ENCODE results near the gene NECAB3.
"Not testable (repeated sequence)": the region's sequence is repeated elsewhere in the genome, so short reads cannot be mapped to it uniquely, and the experiment has no call there.

The NECAB3 gene

DNA sequence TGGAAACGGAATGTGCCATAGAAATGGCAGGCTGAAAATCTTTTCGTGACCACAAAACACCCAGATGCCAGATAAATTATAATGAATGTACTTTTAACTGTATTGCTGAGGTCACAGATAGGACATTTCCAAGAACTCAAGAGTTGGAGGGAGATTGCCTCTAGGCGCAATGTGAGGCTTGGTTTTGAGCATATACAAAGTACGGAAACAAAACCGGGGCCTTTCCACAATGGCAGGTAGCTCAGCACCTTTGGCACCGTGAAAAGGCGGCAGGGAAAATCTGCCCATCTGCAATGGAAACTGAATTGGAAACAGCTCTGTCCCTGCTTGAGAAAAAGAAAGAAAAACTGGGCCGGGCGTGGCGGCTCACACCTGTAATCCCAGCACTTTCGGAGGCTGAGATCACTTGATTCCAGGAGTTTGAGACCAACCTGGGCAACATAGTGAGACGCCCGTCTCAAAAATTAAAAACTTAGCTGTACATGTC lies 22.6 kb downstream of the NECAB3 start:
- no peak for DNase-seq (ENCODE audit: low read depth in 4 of 4, low spot score in 1 of 4)

GRCh38 chr20:33650753-33651561 lies 23.3 kb downstream of the NECAB3 start:
- no peak for DNase-seq (ENCODE audit: low read depth in 4 of 4, low spot score in 1 of 4)

- DNase-seq (ENCODE audit: low read depth in 4 of 4, low spot score in 1 of 4) = no peak
Observed at GRCh38 chr20:33650111-33650752, 24.0 kb downstream of the NECAB3 start.

- no peak for DNase-seq (ENCODE audit: low read depth in 4 of 4, low spot score in 1 of 4)
Observed at GRCh38 chr20:33649201-33649681, 25.0 kb downstream of the NECAB3 start.

GRCh38 chr20:33648396-33649004 lies 25.7 kb downstream of the NECAB3 start:
- no peak for DNase-seq (ENCODE audit: low read depth in 4 of 4, low spot score in 1 of 4)

- DNase-seq (ENCODE audit: low read depth in 4 of 4, low spot score in 1 of 4) = no peak
Observed at GRCh38 chr20:33647603-33648395, 26.4 kb downstream of the NECAB3 start.

- DNase-seq (ENCODE audit: low read depth in 4 of 4, low spot score in 1 of 4) = not testable (repeated sequence)
Observed at GRCh38 chr20:33646959-33647602, 27.1 kb downstream of the NECAB3 start.

GRCh38 chr20:33646191-33646590 lies 28.0 kb downstream of the NECAB3 start:
- DNase-seq (ENCODE audit: low read depth in 4 of 4, low spot score in 1 of 4) = no peak

DNA sequence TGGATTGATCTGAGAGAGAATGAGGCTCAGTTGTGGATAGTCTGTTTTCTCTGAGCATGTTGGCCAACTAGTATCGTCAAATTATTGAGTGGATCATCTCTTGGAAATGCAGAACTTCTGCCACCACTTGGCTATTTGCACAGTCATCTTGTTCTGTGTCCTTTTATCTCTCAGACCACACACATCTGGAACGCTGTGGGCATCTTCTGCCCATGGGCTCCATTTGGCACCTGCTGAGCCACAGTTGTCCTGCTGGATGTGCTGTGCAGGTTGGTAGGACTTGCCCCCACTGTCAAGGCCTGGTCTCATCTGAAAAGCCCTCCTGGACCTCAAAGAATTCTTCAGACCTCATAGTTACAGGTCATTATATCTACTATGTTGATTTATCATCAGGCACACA lies 28.8 kb downstream of the NECAB3 start:
- DNase-seq (ENCODE audit: low read depth in 4 of 4, low spot score in 1 of 4) = no peak

DNA sequence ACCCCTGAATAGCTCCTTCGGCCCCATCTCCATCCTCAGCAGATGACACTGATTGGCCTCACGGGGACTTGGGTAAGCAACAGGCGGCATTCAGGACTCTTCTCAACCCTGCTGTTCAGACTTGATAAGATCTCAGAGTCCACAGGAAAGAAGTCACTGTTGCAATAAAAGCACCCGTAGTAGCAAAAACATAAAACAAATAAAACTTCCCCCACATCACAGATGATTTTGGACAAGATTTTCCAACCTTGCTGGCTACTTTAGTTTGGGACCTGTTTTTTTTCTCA lies 29.2 kb downstream of the NECAB3 start:
- DNase-seq (ENCODE audit: low read depth in 4 of 4, low spot score in 1 of 4) = no peak

DNA sequence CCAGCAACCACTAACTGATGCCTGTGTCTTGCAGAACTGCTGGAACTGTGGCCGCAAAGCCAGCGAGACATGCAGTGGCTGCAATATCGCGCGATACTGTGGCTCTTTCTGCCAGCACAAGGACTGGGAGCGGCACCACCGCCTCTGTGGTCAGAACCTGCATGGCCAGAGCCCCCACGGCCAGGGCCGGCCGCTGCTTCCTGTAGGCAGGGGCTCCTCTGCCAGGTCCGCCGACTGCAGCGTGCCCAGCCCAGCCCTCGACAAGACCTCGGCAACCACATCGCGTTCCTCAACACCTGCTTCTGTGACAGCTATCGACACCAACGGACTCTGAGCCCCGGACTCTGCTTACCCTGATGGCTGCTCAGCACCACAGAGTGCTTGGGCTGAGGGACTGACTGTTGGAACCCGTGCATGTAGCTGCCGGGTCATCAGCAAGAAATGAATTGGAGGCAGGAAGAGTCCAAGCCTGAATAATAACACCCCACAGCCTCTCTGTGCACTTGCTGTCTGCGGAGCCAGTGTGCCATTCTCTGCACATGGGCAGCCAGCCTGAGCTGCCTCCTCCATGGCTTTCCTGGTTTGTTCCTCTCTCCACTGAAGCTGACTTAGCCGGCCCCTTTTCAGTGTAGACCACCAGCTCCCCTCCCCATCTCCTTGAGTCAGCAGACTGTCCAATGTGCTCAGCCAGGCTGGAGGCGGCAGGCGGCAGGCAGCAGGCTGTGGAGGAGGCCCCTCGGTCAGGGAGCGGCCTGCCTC lies 29.7 kb downstream of the NECAB3 start:
- no peak for DNase-seq (ENCODE audit: low read depth in 4 of 4, low spot score in 1 of 4)

- DNase-seq (ENCODE audit: low read depth in 4 of 4, low spot score in 1 of 4) = no peak
Observed at GRCh38 chr20:33640287-33640686, 33.9 kb downstream of the NECAB3 start.

DNA sequence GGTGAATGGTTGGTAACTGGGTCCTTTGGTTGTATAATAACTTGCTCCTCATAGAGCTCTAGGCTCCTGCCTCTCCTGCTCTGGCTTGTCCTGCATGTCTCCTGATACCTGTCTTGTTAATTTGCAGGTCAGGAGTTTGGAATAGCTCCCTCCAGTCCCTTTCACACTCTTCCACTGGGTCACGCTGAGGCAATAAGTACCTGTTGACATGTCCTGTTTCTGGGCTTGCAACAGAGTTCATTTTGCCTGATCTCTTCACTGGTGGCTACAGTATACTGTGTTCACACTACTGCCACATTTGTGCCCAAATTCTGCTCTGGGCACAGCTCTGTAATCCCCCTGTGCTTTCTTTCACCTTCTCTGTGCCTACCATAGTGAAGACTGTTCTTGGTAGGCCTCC lies 37.5 kb downstream of the NECAB3 start:
- DNase-seq (ENCODE audit: low read depth in 4 of 4, low spot score in 1 of 4) = no peak

GRCh38 chr20:33635341-33635740 lies 38.9 kb downstream of the NECAB3 start:
- no peak for DNase-seq (ENCODE audit: low read depth in 4 of 4, low spot score in 1 of 4)

GRCh38 chr20:33631910-33632309 lies 42.3 kb downstream of the NECAB3 start:
- DNase-seq (ENCODE audit: low read depth in 4 of 4, low spot score in 1 of 4) = not testable (repeated sequence)

GRCh38 chr20:33630507-33630906 lies 43.7 kb downstream of the NECAB3 start:
- DNase-seq (ENCODE audit: low read depth in 4 of 4, low spot score in 1 of 4) = no peak

DNA sequence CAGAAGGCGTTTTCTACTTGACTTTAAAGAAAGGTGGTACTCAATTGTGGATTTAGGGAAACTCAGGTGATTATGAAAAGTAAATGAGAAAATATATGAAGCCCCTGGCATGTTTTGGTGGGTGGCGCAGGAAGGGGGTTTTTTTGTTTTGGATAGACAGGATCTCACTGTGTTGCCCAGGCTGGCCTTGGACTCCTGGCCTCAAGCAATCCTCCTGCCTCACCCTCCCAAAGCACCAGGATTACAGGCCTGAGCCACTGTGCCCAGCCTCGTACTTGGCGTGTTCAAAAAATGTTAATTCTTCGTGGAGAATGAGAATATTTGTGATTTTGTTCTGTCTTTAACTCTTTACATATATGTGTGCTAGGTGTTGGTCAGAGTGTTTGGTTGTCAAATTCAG lies 44.2 kb downstream of the NECAB3 start:
- DNase-seq (ENCODE audit: low read depth in 4 of 4, low spot score in 1 of 4) = no peak

GRCh38 chr20:33629533-33629932 lies 44.7 kb downstream of the NECAB3 start:
- DNase-seq (ENCODE audit: low read depth in 4 of 4, low spot score in 1 of 4) = no peak

- no peak for DNase-seq (ENCODE audit: low read depth in 4 of 4, low spot score in 1 of 4)
Observed at GRCh38 chr20:33627577-33628216, 46.5 kb downstream of the NECAB3 start.

- DNase-seq (ENCODE audit: low read depth in 4 of 4, low spot score in 1 of 4) = no peak
Observed at GRCh38 chr20:33626190-33626589, 48.0 kb downstream of the NECAB3 start.

Data from stimulated activated CD4-positive, alpha-beta T cell treated with anti-CD3 and anti-CD28 coated beads, Interleukin-1b, Interleukin-23, amount 100 ng/mL, for 24 hours (primary cell).